Hypothalamus (tissue), 51 donors: ENCODE data around the gene CFAP58.

Experiments
- DNase-seq, 51 donors: peaks; one replicate each; lab custom pipeline; 2025; lab: John Stamatoyannopoulos, UW

Gene CFAP58

GRCh38 chr10:104353325-104354048 lies at the start of gene CFAP58:
Gene CFAP58, plus strand, starts transcription at chr10:104353833. Its CDS starts 65 bp downstream, at chr10:104353898.
- peak in 48 of 51 donors; percentile 18 to 88 (median 69) for DNase-seq

DNA sequence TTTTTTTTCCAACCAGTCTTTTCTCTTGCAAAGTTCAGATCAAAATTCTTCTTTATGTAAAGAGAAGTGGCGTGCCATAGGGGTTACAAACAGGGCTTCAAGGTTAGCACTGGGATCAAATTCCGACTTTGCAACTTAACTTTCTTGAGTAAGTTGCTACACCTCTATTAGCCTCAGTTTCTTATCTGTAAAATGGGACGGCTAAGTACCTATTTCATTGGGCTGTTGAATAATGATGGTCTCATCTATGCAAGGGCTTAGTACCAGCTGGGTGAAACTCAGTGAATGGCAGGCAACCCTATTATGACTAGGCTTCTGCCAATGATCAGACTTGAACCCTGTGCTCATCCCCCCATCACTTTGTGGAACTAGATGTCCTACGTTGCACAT lies 49.3 kb upstream of the CFAP58 start:
- no peak for DNase-seq

DNA sequence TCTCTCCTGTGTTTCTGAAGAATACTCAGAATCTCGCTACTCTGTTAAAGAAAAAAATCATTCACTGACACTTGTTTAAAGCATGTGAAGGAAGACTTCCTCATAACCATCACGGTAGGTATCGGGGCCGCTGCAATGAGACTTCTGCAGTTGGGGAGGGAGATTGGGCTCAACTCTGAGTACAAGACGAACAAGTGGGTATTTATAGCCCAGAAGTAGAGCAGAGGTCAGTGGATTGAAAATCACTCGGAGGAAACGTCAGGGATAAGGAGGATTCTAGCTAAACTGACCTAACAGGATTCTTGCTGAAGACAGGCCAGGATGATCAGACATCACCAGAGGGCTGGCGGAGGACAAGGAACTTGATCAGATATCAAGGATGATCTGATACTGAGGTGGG lies 48.7 kb upstream of the CFAP58 start:
- DNase-seq, result no peak

- peak in 1 of 51 donors; percentile 23 for DNase-seq
Measured at GRCh38 chr10:104306897-104307296, 46.7 kb upstream of the CFAP58 start.

DNA sequence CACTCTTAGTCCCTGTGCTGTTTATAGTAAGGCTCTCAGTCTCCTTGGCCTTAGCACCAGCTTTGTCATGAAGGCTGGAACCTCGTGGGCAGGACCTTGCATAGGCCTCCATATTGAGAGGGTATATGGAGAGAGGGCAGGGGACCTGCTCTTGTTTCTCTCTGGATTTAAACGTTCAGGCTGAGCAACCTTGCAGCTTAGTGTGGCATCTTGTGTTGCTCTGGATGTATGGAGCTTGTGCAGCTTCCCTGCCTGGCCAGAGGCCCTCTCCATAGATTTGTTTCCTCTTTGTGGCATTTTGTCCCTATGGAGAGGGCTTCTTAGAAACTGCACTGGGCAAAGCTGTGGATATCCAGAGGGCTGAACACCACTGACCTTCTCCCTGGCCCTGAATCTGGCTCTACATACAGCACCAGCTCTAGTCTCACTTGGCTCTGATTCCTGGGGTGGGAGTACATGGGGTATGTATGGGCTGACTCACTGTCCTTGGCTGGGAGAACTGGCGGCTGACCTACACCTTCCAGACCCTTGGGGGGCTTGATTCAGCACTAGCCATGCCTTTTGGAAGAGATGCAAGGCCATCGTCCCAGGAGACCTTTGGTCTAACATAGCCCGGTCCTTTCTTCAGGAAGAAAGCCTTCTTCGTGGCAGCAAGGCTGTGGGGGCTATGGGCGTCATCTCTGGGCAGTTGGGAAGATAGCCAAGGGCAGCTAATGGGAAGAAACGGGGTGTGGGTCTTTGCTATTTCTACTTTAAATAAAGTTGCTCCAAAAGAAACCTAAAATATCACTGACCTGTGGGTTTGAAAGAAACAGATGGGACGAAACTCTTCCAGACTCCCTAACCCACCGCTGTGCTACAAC lies 45.8 kb upstream of the CFAP58 start:
- no peak for DNase-seq

DNA sequence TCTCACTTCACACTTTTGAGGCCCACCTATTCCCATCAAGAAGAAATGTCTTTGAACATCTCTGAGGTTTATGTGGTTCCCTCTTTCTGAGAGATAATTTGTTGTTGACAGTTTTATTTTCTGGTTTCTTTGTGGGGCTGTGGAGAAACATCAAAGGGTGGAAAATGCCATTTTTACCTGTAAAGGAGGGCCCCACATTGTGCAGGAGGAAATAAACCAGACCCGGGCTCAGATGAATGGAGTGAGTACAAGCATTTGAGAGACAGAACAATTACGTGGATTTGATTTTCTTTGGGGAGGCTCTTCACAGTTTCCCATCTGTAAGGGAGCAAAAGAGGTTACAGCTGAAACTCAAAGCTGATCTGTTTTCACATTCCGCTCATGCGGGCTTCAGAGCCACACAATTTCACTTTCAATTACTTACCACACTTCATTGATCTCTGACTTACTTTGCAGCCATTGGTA lies 45.2 kb upstream of the CFAP58 start:
- no peak for DNase-seq

DNA sequence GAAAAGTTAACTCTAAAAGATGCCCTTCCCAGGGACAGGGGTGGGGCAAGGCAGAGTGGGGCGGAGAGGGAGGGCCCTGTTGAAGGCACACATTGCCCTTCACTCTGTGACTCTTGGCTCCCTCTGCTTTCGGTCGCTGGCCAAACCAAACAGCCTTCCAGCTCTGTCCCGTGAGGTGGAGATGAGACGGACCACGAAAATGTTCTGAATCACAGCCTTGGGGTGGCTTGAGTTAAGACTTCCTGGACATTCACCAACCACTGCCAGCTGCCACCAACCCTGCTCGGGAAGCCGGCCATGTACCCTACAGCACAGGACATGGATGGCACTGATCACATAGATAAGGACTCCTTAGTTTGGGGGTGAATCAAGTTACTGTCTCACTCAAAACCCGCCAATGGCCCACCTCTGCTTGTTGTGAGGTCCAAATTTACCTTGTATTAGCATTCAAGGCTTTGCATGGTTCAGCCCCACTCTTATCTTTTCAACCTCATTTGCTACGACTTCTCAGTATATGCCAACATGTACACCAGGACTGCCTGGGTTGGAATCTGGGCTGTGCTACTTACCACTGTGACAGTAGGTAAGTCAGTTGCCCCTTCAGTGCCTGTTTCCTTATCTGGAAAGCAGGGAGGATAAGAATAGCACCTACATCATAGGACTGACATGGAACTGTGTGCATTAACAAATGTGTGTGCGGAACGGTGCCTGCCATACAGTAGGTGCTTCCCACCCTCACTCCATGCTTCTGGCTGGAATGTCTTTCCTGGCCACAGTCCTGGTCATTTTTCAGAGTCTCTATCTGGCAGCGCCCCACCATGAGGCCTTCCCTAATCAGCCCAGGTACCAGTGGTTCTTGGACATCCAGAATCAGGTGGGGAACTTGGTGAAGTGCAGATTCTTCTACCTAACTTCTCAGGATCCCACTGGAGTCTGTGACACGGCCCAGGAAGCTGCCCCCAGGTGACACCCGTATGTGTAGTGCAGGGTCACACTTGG lies 43.4 kb upstream of the CFAP58 start:
- peak in 4 of 51 donors; percentile 18 to 32 (median 23) for DNase-seq

- no peak for DNase-seq
Measured at GRCh38 chr10:104311184-104311720, 42.4 kb upstream of the CFAP58 start.

GRCh38 chr10:104314591-104315485 lies 38.8 kb upstream of the CFAP58 start:
- no peak for DNase-seq

DNA sequence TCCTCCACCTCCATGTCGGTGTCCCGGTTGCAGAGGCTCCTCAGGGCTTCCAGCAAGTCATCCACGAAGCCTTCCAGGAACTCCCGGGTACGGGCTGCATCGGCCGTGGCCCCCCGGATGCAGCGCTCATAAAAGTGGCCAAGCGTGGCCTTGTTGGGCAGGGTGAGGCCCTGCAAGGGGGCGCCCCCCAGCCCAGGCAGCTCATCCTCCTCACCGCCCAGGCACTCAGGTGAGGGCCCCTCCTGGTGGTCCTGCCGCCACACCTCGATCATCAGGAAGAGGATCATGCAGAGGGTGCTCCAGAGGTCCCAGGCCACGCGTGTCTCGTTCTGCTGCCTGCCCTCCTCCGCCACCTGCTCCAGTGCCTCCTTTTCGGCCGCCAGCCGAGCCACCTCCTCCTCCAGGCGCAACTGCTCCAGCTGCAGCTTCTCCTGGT lies 38.1 kb upstream of the CFAP58 start:
- DNase-seq, result no peak

DNA sequence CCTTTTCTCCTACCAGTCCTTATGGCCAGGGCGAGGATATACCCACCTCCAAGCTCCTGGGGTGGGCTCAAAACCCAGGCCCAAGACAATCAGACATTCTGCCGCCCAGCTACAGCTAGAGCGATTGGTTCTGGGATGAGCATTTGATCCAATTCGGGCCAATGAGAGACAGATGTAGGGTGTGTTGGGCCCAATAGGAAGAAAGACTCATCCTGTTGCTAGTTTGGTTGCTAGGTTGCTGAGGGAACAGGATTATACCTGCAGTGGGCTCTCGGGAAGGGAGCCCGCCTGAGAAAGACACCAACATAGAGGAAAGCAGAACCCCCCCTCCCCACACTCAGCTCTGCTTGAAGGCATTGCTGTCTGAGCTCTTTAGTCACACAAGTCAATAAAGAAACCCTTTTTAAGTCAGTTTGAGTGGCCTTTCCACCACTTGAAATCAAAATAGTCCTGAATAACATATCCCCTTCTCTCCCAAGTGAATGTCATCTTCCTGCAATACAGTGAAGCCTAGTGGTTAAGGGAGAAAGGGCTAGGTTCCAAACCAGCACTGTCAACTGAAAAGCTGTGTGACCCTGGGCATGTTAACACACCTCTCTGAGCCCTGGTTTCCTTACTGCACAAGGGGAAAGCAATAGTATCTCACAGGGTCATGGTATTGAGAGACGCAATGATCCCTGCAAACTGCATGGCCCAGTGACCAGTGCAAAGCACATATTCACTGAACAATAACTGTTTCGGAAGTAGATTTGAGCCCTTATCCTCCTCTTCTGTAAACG lies 37.1 kb upstream of the CFAP58 start:
- DNase-seq, result no peak

GRCh38 chr10:104317269-104317710 lies 36.3 kb upstream of the CFAP58 start:
- no peak for DNase-seq

DNA sequence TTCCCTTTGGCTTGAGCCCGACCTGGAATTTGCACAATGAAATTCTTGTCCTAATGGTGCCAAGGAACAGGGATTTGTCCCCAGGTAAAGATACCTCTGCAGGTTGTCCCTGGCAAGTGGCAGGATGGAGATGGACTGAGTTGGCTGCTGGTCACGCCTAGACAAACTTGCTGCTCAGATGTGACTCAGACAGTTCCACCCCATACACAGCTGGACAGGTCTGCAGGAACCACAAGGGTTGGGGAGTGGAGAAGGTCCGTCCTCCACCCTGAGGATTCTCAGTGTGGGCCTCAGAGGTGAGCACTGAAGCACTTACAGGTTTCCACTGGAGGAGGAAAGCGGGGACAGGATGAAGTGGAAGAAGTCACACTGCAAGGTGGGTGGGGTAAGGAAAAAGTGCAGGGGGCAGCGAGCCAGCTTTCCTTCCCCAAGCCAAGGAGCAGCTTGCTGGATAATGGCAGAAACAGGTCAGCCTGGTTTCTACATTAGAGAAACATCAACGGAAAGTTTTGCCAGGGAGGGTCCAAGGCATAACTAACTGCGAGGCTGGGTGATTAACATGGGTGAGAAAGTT lies 35.8 kb upstream of the CFAP58 start:
- DNase-seq, result no peak

GRCh38 chr10:104318326-104318725 lies 35.3 kb upstream of the CFAP58 start:
- DNase-seq, result no peak

DNA sequence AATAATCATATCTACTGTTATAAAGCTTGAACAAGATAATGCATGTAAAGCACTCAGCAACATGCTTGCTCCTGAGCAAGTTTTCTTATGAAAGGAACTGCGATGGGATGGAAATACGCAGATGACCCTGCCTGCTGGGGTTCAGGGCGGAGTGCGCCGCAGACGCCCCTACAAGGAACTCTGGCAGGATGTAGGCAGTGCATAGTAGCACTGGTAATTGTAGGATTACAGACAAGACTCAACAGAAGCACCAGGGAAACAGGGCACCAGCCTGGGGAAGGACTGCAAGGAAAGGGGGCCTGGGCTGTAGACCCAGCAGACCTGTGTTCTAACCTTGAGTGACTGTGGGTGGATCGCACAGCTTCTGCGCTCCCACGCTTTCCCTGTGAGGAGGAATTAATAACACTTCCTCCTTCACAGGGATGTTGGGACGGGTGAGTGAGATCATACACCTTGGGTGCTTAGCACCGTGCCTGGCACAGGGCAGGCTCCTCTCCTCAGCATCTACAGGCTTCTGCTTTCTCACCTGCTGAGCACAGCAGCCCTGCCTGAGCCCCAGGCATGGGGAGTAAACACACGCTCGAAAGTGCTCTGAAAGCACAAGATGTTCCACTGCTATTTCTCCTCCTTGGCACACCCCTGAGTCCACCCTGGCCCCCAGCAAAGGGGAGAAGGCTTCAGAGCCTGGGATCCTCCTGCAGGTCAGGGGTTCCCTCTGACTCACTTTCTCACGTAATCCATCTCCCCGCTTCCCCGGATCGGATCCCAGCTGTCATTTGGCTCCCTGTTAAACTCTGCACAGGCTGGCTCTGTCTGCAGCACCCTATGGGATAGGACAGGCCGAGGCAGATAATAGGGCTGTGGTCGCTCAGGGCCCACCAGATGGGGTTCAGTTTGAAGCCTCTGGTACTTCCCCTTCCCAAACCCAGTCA lies 34.6 kb upstream of the CFAP58 start:
- no peak for DNase-seq

GRCh38 chr10:104321226-104321625 lies 32.4 kb upstream of the CFAP58 start:
- no peak for DNase-seq
